Stomach (tissue), 4 donors: Measurements from ENCODE around the gene C11orf58.

Source experiments
- CTCF ChIP-seq, 7 experiments: fragments of 450-650 bp in 4 of 7; fragments of 200-600 bp in 3 of 7; sonication (generic) in 3 of 7; IDR thresholded peaks; one replicate each; pipeline ENCODE4 v1.5.1; 2016 to 2019; ENCODE audit warnings: antibody characterized with exemption in 7 of 7, control low read depth in 2 of 7, mild to moderate bottlenecking in 1 of 7
- POLR2A ChIP-seq, 4 donors: fragments of 450-650 bp; IDR thresholded peaks; one replicate each; pipeline ENCODE4 v1.6.1; 2016; ENCODE audit warnings: antibody characterized with exemption in 4 of 4, control low read depth in 2 of 4, mild to moderate bottlenecking in 1 of 4, moderate library complexity in 1 of 4

- TF ChIP-seq POLR2A (IDR thresholded peaks at IDR 0.05), result no peak
- no peak for TF ChIP-seq CTCF (IDR thresholded peaks at IDR 0.05)
These were observed 5.0 kb downstream of the C11orf58 start for GRCh38 chr11:16743478-16743877.
